Activated naive CD8-positive, alpha-beta T cell treated with anti-CD3 and anti-CD28 coated beads, Interleukin-2, amount 50 U/mL, for 16 hours (primary cell): ENCODE data around the gene SSX2B.
"Not testable (repeated sequence)": the region's sequence is repeated elsewhere in the genome, so short reads cannot be mapped to it uniquely, and the experiment has no call there.

Source experiments
- DNase-seq: peaks from one replicate; pipeline ENCODE4 v3.0.0-alpha.2; 2020; ENCODE audit warnings: low read depth, low spot score

SSX2B gene, protein sequence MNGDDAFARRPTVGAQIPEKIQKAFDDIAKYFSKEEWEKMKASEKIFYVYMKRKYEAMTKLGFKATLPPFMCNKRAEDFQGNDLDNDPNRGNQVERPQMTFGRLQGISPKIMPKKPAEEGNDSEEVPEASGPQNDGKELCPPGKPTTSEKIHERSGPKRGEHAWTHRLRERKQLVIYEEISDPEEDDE

DNA sequence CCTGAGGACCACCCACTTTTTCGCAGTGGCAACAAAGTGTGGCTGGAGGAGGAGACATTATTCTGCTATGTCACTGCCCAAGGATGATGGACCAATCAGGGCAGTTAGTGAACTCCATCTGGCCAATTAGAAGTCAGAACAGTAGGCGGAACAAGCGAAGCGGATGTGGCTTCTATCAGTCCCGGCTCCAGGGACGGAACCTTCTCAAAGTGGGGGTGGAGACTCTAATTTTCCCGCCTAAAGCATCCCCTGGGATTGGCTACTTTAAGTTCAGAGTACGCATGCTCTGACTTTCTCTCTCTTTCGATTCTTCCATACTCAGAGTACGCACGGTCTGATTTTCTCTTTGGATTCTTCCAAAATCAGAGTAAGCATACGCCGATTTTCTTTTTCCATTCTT, at the start of gene SSX2B:
Gene SSX2B (plus strand): TSS at position 301 of the 400 bp plus-strand sequence. CDS start 1,429 bp downstream, outside the sequence.
- not testable (repeated sequence) for DNase-seq

DNA sequence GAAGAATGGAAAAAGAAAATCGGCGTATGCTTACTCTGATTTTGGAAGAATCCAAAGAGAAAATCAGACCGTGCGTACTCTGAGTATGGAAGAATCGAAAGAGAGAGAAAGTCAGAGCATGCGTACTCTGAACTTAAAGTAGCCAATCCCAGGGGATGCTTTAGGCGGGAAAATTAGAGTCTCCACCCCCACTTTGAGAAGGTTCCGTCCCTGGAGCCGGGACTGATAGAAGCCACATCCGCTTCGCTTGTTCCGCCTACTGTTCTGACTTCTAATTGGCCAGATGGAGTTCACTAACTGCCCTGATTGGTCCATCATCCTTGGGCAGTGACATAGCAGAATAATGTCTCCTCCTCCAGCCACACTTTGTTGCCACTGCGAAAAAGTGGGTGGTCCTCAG, 44.0 kb upstream of the SSX2B start, which contains the start of gene SSX2:
Gene SSX2 (minus strand): TSS at position 101 of the 400 bp plus-strand sequence. CDS start 1,429 bp downstream, outside the sequence.
- DNase-seq: not testable (repeated sequence)

DNA sequence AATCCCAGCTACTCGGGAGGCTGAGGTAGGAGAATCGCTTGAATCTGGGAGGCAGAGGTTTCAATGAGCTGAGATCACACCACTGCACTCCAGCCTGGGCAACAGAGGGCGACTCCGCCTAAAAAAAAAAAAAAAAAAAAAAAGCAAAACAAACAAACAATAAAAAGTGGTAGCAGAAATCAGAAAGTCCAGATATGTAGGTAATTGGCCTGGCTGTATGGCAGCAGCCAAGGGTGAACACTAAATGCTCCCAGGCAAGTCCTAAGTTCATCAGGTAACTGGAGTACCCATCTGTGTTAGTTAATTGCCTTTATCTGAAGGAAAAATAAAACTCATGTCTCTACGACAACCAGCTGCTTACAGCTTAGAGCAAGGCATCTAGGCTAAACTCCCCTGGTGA, 14.9 kb downstream of the SSX2B start:
- not testable (repeated sequence) for DNase-seq

DNA sequence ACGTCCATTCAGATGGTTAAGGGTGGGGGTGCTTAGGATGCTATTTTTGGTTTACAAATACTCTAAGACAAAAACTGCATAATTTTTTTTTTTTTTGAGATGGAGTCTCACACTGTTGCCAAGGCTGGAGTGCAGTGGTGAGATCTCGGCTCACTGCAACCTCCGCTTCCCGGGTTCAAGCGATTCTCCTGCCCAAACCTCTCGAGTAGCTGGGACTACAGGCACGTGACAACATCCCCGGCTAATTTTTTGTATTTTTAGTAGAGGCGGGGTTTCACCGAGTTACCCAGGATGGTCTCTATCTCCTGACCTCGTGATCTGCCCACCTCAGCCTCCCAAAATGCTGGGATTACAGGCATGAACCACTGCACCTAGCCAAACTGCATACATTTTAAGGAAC, 22.5 kb downstream of the SSX2B start:
- DNase-seq: not testable (repeated sequence)

- not testable (repeated sequence) for DNase-seq
Measured at GRCh38 chrX:52797327-52797726, 46.3 kb downstream of the SSX2B start, which contains the start of gene SPANXN5. Gene SPANXN5, minus strand, starts transcription at chrX:52797427. Its CDS starts 79 bp downstream, at chrX:52797348.

DNA sequence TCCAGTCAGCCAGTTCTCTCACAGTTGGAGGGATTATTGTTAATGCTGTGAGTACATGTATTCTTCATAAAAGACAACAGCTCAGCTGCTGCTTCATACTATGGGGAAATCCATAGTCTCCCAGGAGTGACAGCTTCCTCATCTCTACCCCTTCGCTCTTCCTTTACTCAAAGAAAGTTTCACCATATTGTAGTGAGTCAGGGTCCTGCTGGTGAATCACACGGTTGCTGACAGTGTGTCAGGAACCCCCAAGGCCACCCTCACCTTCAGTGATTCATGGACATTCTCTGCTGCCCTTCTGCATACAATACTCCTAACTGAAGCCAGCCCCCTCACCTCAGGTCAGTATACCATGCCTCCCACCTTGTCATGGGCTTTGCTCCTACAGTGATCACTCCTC, 53.8 kb downstream of the SSX2B start:
- DNase-seq: not testable (repeated sequence)
